SK-N-SH treated with all-trans-retinoic acid at 6 μM for 48 hours (cell line): ENCODE measurements around the gene SCPEP1.

ENCODE experiments used
- CREB5 ChIP-seq: fragments of 250-450 bp; sonication (Bioruptor Pico); IDR thresholded peaks from 2 replicates; pipeline ENCODE4 v1.5.1; 2020; ENCODE audit warnings: low read depth, mild to moderate bottlenecking, moderate library complexity
- PPARA ChIP-seq: fragments of 250-450 bp; sonication (Bioruptor Pico); IDR thresholded peaks from 2 replicates; pipeline ENCODE4 v1.5.0; 2020; ENCODE audit warnings: mild to moderate bottlenecking, borderline replicate concordance
- ZNF565 ChIP-seq: fragments of 450-650 bp; formaldehyde crosslinking; conservative IDR thresholded peaks from 2 replicates; pipeline ENCODE4 v1.5.0; 2020; ENCODE audit warnings: low read depth, mild to moderate bottlenecking, moderate library complexity

DNA sequence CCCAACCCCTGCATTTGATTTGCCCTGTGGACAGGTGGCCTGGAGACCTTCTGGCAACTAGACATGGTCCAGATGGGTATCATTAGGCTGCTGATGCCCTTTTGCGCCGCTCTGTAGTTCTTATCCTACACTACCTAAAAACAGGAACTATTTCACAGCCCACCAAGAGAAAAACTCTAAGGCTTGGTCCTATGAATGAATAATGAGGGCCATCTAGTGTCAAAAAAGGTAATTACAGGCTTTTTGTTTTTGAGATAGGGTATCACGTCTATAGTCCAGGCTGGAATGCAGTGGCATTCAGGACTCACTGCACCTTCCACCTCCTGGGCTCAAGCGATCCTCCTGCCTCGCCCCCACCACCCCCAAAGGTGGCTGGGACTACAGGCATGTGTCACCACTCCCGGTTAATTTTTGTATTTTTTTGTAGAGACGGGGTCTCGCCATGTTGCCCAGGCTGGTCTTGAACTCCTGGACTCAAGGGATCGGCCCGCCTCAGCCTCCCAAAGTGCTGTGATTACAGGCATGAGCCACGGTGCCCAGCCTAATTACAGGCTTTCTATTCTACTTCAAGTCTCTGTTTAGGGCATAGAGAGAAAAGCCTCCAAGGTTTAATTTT, 38.0 kb upstream of the SCPEP1 start:
- TF ChIP-seq ZNF565, result no peak
- no peak for TF ChIP-seq PPARA
- TF ChIP-seq CREB5 (CRISPR knock-in tag), result no peak
